ENCODE data around the gene ADNP. TPM values are rescaled to one million over a fixed set of nuclear protein-coding genes. Genes with fewer than 3 reads are reported as not detected.

The ADNP gene
- total and polyA plus RNA-seq, 2 of the 13 experiments (the other 11 are each of a cell fraction or from before 2014, with no cell fraction given), result 21.0 to 21.5 TPM

GRCh38 chr20:50848846-50849673 is 82.2 kb downstream of the ADNP start:
- H3K9me3 ChIP-seq (ENCODE audit: low read length), result no peaks in the 10 kb centered on the region
- H3K4me2 ChIP-seq (ENCODE audit: low read depth, low read length), result peak overlapping the region; percentile 53
- in situ Hi-C loops (cut with HindIII; ENCODE audit: extremely low pct_ligation_motif_present, low pct_unique_long_range_greater_than_20kb), result no loop called here
- peak; percentile 75 for ATAC-seq
- WGBS (ENCODE audit: low lambda C conversion rate), result 44% methylated on average over 15 of the region's 18 CpGs
- H3K36me3 ChIP-seq (replicated peaks in 1 of 2; ENCODE audit: control insufficient read depth in 1 of 2, insufficient read depth in 2 of 2, low read length in 2 of 2), result no peaks in the 10 kb centered on the region
- ChIA-PET POLR2A (interaction anchor here (0.7 to 1.3 kb wide), 2 partner anchors 30 to 46 kb away, joined by 3 to 4 read pairs; no protein-coding TSS in a partner anchor), CTCF (ENCODE audit: low intra/inter-chr PET ratio, low total read pairs) (no interaction called here)
- no peak for DNase-seq (ENCODE audit: low spot score)
- no peaks in the 10 kb centered on the region for H3K27me3 ChIP-seq (ENCODE audit: control insufficient read depth in 1 of 2, insufficient read depth in 2 of 2, low read length in 2 of 2)
- no peak overlapping the region for H3K9ac ChIP-seq (ENCODE audit: insufficient read depth, low read depth, low read length)
- BruUV-seq (replicated peaks), result no TSS peak
- intact Hi-C loops (cut with micrococcal nuclease; ENCODE audit: unreplicated experiment), result no loop called here
- no peak overlapping the region for H3K27ac ChIP-seq (ENCODE audit: extremely low read length, insufficient read depth, low read length)
- peaks cover 39% of the 10 kb centered on the region for H3K4me1 ChIP-seq (ENCODE audit: insufficient read depth, low read length)
- H3K4me3 ChIP-seq (replicated peaks in 1 of 3; ENCODE audit: insufficient read depth in 1 of 3, low read depth in 2 of 3, low read length in 3 of 3), result peak overlapping the region; percentile 2 to 21 (median 11); a peak in 1 of 6 replicates
- H4K20me1 ChIP-seq (ENCODE audit: insufficient read depth, low read length), result no peaks in the 10 kb centered on the region
- FAIRE-seq, result no peak
- no peaks in the 10 kb centered on the region for H3K79me2 ChIP-seq (ENCODE audit: insufficient read depth, low read length)
- H2AFZ ChIP-seq (ENCODE audit: low read length), result no peak overlapping the region
- TF ChIP-seq ZNF329 (CRISPR knock-in tag; IDR thresholded peaks at IDR 0.05; ENCODE audit: low read depth), result no peak
- 0 out of 2 replicates have a peak, but pooled peaks have one; percentile 2 for TF ChIP-seq ZMYM3 (CRISPR knock-in tag; IDR thresholded peaks at IDR 0.05)
- no peak for TF ChIP-seq TIGD3 (CRISPR knock-in tag; IDR thresholded peaks at IDR 0.05; ENCODE audit: borderline replicate concordance)
- no peak for TF ChIP-seq KAT2B (IDR thresholded peaks at IDR 0.05; ENCODE audit: borderline replicate concordance, low read depth, low read length)
- 0 out of 2 replicates have a peak, but pooled peaks have one; percentile 10 for TF ChIP-seq SMAD9 (CRISPR knock-in tag; IDR thresholded peaks at IDR 0.05)
- 0 out of 2 replicates have a peak, but pooled peaks have one; percentile 54 for TF ChIP-seq THAP7 (CRISPR knock-in tag; IDR thresholded peaks at IDR 0.05)
- peak; percentile 15; the same call in 1 of the 2 replicates for TF ChIP-seq MAX (IDR thresholded peaks at IDR 0.05)
- 0 out of 2 replicates have a peak, but pooled peaks have one; percentile 20 for TF ChIP-seq MXD4 (CRISPR knock-in tag; IDR thresholded peaks at IDR 0.05)
- TF ChIP-seq ZFY (CRISPR knock-in tag; IDR thresholded peaks at IDR 0.05), result peak; percentile 49
- TF ChIP-seq ZNF180 (CRISPR knock-in tag; IDR thresholded peaks at IDR 0.05; ENCODE audit: borderline replicate concordance, low read depth), result peak; percentile 91; the same call in 1 of the 2 replicates
- no peak for TF ChIP-seq THRA (CRISPR knock-in tag; IDR thresholded peaks at IDR 0.05; ENCODE audit: borderline replicate concordance)
- no peak for TF ChIP-seq ZKSCAN1 (IDR thresholded peaks at IDR 0.05; ENCODE audit: low read length)
- no peak for TF ChIP-seq ZNF646 (CRISPR knock-in tag; IDR thresholded peaks at IDR 0.05)

Measured in HepG2 (cell line).